Measurements from ENCODE around the gene TIGD1. TPM values are rescaled to one million over a fixed set of nuclear protein-coding genes. Genes with fewer than 3 reads are reported as not detected.

Gene TIGD1
- total and polyA plus RNA-seq, 3 donors from 2014 or later: 6.8 to 9.4 (median 9.2) TPM

DNA sequence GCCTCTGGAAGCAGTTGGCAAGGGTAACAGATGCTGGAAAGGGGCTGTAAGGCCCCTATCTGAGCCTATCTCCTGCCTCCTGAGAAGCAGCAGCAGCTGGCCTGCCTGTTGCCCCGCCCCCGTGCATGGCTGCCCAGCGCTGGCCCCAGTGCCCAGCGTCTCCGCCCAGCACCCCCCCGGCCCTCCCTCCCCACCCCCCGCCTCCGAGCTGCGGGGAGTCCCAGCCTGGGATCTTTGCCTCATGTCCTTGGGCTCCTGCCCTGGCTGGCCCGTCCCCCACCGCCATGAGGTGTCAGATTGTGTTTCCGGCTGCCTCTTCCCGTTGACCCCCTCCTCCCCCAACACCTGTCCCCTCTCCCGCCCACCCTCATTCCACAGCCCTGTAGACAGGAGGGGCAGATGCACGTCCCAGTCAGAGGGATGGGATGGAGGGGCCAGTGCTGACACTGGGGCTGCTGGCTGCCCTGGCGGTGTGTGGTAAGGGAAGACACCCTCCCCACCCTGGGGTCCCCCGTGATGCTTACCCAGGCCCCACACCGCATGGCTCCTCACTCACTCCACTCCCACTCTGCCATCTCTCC lies 24.5 kb downstream of the TIGD1 start, which contains the start of gene CHRND:
CHRND (plus strand) TSS at position 370 of the 581 bp plus-strand sequence; CDS start at position 426, 56 bp downstream.
- DNase-seq: peak; percentile 45
- no peak within 1 kb of the TSS for H3K4me3 ChIP-seq
- 37 to 42% methylated on average over 10 to 18 of the region's 18 CpGs for WGBS, 2 donors
- H3K27ac ChIP-seq: no peak within 1 kb of the TSS
- no peaks in the 10 kb centered on the region for H3K9me3 ChIP-seq
- TF ChIP-seq POLR2A (IDR thresholded peaks at IDR 0.05): no peak
- TF ChIP-seq, protein P1, sequence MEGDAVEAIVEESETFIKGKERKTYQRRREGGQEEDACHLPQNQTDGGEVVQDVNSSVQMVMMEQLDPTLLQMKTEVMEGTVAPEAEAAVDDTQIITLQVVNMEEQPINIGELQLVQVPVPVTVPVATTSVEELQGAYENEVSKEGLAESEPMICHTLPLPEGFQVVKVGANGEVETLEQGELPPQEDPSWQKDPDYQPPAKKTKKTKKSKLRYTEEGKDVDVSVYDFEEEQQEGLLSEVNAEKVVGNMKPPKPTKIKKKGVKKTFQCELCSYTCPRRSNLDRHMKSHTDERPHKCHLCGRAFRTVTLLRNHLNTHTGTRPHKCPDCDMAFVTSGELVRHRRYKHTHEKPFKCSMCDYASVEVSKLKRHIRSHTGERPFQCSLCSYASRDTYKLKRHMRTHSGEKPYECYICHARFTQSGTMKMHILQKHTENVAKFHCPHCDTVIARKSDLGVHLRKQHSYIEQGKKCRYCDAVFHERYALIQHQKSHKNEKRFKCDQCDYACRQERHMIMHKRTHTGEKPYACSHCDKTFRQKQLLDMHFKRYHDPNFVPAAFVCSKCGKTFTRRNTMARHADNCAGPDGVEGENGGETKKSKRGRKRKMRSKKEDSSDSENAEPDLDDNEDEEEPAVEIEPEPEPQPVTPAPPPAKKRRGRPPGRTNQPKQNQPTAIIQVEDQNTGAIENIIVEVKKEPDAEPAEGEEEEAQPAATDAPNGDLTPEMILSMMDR (IDR thresholded peaks at IDR 0.05): no peak
- intact Hi-C loops (cut with DNase I; ENCODE audit: low total_unique reads): no loop called here
- no peaks in the 10 kb centered on the region for H3K27me3 ChIP-seq
- H3K4me1 ChIP-seq: peaks cover 8% of the 10 kb centered on the region
- H3K36me3 ChIP-seq (ENCODE audit: low read depth, missing control alignments): no peaks in the 10 kb centered on the region

DNA sequence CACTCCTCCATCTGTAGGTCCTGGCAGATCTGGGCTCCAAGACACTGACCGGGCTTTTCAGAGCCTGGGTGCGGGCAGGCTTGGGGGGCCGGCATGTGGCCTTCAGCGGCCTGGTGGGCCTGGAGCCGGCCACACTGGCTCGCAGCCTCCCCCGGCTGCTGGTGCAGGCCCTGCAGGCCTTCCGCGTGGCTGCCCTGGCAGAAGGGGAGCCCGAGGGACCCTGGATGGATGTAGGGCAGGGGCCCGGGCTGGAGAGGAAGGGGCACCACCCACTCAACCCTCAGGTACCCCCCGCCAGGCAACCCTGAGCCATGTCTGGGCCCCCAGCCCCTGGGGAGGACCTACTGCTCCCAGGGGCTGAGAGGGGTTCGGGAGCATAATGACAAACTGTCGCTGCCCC lies 25.2 kb downstream of the TIGD1 start:
- DNase-seq: no peak
- Histone ChIP-seq H3K36me3 (ENCODE audit: low read depth, missing control alignments) (no peaks in the 10 kb centered on the region), H3K4me3 (no peak overlapping the region), H3K27ac (no peak overlapping the region), H3K9me3 (no peaks in the 10 kb centered on the region), H3K4me1 (peaks cover 8% of the 10 kb centered on the region), H3K27me3 (no peaks in the 10 kb centered on the region)
- intact Hi-C loops (cut with DNase I; ENCODE audit: low total_unique reads): no loop called here
- TF ChIP-seq, protein P1 (IDR thresholded peaks at IDR 0.05): no peak
- TF ChIP-seq POLR2A (IDR thresholded peaks at IDR 0.05): no peak
- WGBS, 2 donors: 56 to 68% methylated on average over 3 to 11 of the region's 14 CpGs

DNA sequence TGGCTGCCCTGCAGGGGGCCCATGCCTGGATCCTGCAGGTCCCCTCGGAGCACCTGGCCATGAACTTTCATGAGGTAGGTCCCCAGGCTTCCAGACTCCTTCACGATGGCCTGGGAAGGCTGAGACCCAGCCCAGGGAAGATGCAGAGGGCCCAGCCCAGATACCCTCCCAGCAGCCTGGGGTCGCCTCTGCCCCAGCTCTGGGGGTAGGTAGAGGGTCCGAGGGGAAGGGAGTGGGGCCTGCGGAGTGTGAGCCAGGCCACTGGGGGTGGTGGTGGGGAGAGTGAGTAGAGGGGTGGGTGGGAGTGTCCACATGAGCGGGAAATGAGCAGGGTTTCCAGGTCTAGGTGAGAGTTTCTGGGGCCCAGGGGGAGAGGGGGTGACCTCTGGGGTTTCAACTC lies 25.6 kb downstream of the TIGD1 start:
- Histone ChIP-seq H3K4me3 (no peak overlapping the region), H3K4me1 (peaks cover 8% of the 10 kb centered on the region), H3K36me3 (ENCODE audit: low read depth, missing control alignments) (no peaks in the 10 kb centered on the region), H3K27me3 (no peaks in the 10 kb centered on the region), H3K27ac (no peak overlapping the region), H3K9me3 (no peaks in the 10 kb centered on the region)
- no peak for DNase-seq
- TF ChIP-seq, protein P1 (IDR thresholded peaks at IDR 0.05): no peak
- WGBS, 2 donors: 61 to 63% methylated on average over 6 of the region's 6 CpGs
- intact Hi-C loops (cut with DNase I; ENCODE audit: low total_unique reads): no loop called here

DNA sequence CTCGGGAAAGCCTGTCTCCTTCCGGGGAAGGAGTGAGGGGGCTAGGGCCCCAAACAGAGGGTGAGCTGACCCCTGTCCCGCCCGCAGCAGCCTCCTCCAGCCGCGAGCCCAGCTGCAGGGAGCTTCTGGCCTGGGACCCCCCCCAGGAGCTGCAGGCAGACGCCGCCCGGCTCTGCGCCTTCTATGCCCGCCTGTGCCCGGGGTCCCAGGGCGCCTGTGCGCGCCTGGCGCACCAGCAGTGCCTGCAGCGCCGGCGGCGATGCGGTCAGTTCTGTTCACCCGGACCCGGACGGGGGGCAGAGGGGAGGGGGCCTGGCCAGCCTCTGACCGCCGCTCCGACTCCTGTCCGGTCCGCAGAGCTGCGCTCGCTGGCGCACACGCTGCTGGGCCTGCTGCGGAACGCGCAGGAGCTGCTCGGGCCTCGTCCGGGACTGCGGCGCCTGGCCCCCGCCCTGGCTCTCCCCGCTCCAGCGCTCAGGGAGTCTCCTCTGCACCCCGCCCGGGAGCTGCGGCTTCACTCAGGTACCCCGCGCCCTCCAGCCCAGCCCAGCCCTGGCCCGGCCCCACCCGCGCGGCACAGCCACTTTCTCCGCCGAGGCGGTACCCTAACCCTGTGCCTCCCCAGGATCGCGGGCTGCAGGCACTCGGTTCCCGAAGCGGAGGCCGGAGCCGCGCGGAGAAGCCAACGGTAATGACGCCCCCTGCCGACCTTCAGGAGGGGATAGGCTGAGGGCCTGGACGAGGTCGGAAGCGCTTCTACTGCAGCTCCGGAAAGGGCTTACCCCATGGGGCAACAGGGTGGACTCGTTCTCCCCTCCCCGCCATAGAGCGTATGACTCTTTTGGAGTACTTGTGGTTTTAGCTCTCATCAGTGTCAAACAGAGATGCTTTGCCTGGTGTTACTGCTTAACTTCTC lies 26.4 kb downstream of the TIGD1 start:
- intact Hi-C loops (cut with DNase I; ENCODE audit: low total_unique reads): no loop called here
- 0 to 1% methylated on average over 2 to 74 of the region's 75 CpGs for WGBS, 2 donors
- peak; percentile 43 for DNase-seq
- peak overlapping the region; percentile 21 to 32 for H3K4me3 ChIP-seq
- H3K27ac ChIP-seq: no peak overlapping the region
- no peaks in the 10 kb centered on the region for H3K36me3 ChIP-seq (ENCODE audit: low read depth, missing control alignments)
- peaks cover 8% of the 10 kb centered on the region for H3K4me1 ChIP-seq
- no peak for TF ChIP-seq POLR2A (IDR thresholded peaks at IDR 0.05)
- TF ChIP-seq, protein P1 (IDR thresholded peaks at IDR 0.05): peak in 1 of 3 experiments; percentile 5
- H3K27me3 ChIP-seq: no peaks in the 10 kb centered on the region
- H3K9me3 ChIP-seq: no peaks in the 10 kb centered on the region
